Putamen (tissue), 1 donor: ENCODE measurements around the gene MARCHF11.

Experiments used
- DNase-seq: peaks from one replicate; pipeline ENCODE4 v3.0.0-alpha.2; 2016; ENCODE audit warnings: low spot score

The MARCHF11 gene

GRCh38 chr5:16179511-16179935, at the start of gene MARCHF11:
Gene MARCHF11, minus strand, starts transcription at chr5:16179791. Its CDS starts 216 bp downstream, at chr5:16179575.
- DNase-seq = no peak

GRCh38 chr5:16225927-16226326, 46.3 kb upstream of the MARCHF11 start:
- no peak for DNase-seq

- DNase-seq = no peak
Observed at GRCh38 chr5:16192311-16192710, 12.7 kb upstream of the MARCHF11 start.

- no peak for DNase-seq
Observed at GRCh38 chr5:16180789-16181082, 1.1 kb upstream of the MARCHF11 start.

GRCh38 chr5:16179936-16180788, 571 bp upstream of the MARCHF11 start:
- DNase-seq = no peak

GRCh38 chr5:16178745-16179372, 732 bp downstream of the MARCHF11 start:
- peak; percentile 24 for DNase-seq

- no peak for DNase-seq
Observed at GRCh38 chr5:16169550-16169949, 10.0 kb downstream of the MARCHF11 start.

- peak; percentile 32 for DNase-seq
Observed at GRCh38 chr5:16160706-16161105, 18.9 kb downstream of the MARCHF11 start.

GRCh38 chr5:16159636-16160035, 20.0 kb downstream of the MARCHF11 start:
- DNase-seq = no peak

GRCh38 chr5:16156152-16156551, 23.4 kb downstream of the MARCHF11 start:
- no peak for DNase-seq

- DNase-seq = no peak
Observed at GRCh38 chr5:16152601-16153568, 26.7 kb downstream of the MARCHF11 start.

- no peak for DNase-seq
Observed at GRCh38 chr5:16149621-16150020, 30.0 kb downstream of the MARCHF11 start.

- DNase-seq = no peak
Observed at GRCh38 chr5:16147179-16147900, 32.3 kb downstream of the MARCHF11 start.

- DNase-seq = no peak
Observed at GRCh38 chr5:16144416-16144815, 35.2 kb downstream of the MARCHF11 start.

GRCh38 chr5:16143361-16144049, 36.1 kb downstream of the MARCHF11 start:
- no peak for DNase-seq

GRCh38 chr5:16140944-16141343, 38.6 kb downstream of the MARCHF11 start:
- DNase-seq = no peak

GRCh38 chr5:16140417-16140816, 39.2 kb downstream of the MARCHF11 start:
- DNase-seq = no peak

GRCh38 chr5:16137177-16137576, 42.4 kb downstream of the MARCHF11 start:
- no peak for DNase-seq

GRCh38 chr5:16135506-16135905, 44.1 kb downstream of the MARCHF11 start:
- no peak for DNase-seq

- DNase-seq = no peak
Observed at GRCh38 chr5:16135003-16135402, 44.6 kb downstream of the MARCHF11 start.

- no peak for DNase-seq
Observed at GRCh38 chr5:16134204-16134603, 45.4 kb downstream of the MARCHF11 start.
